Measurements from ENCODE around the gene SENP7. TPM values are rescaled to one million over a fixed set of nuclear protein-coding genes. Genes with fewer than 3 reads are reported as not detected.
A peak's percentile ranks its signal among the peaks of the same experiment; 100 is the strongest.

SENP7 gene
- total and polyA plus RNA-seq, 2 donors: 29.6 to 37.7 TPM

- WGBS: 94% methylated on average over 5 of the region's 5 CpGs
- Histone ChIP-seq H3K9me3 (ENCODE audit: control insufficient read depth in 2 of 2, insufficient read depth in 1 of 2, low read length in 1 of 2) (peaks cover 2 to 10% of the 10 kb centered on the region in 2 donors), H3K4me1 (ENCODE audit: control insufficient read depth in 2 of 2, insufficient read depth in 2 of 2, low read length in 2 of 2) (no peaks in the 10 kb centered on the region), H3K36me3 (ENCODE audit: control insufficient read depth in 2 of 2, insufficient read depth in 2 of 2, low read length in 1 of 2) (peaks cover 3 to 11% of the 10 kb centered on the region in 2 donors), H3K27ac (ENCODE audit: low read depth in 1 of 2, low read length in 1 of 2) (no peak overlapping the region), H3K4me3 (ENCODE audit: low read length in 2 of 2) (no peak overlapping the region), H3K27me3 (ENCODE audit: control insufficient read depth in 2 of 2, insufficient read depth in 1 of 2, low read length in 1 of 2) (no peaks in the 10 kb centered on the region)
- DNase-seq (ENCODE audit: low read depth in 6 of 9, low spot score in 9 of 9): no peak
Measured at GRCh38 chr3:101383156-101383575, 129.8 kb downstream of the SENP7 start.

GRCh38 chr3:101381809-101382208 is 131.2 kb downstream of the SENP7 start:
- Histone ChIP-seq H3K27me3 (ENCODE audit: control insufficient read depth in 2 of 2, insufficient read depth in 1 of 2, low read length in 1 of 2) (no peaks in the 10 kb centered on the region), H3K27ac (ENCODE audit: low read depth in 1 of 2, low read length in 1 of 2) (no peak overlapping the region), H3K4me3 (ENCODE audit: low read length in 2 of 2) (no peak overlapping the region), H3K4me1 (ENCODE audit: control insufficient read depth in 2 of 2, insufficient read depth in 2 of 2, low read length in 2 of 2) (no peaks in the 10 kb centered on the region), H3K36me3 (ENCODE audit: control insufficient read depth in 2 of 2, insufficient read depth in 2 of 2, low read length in 1 of 2) (peaks cover 0 to 4% of the 10 kb centered on the region in 2 donors), H3K9me3 (ENCODE audit: control insufficient read depth in 2 of 2, insufficient read depth in 1 of 2, low read length in 1 of 2) (peaks cover 0 to 4% of the 10 kb centered on the region in 2 donors)
- DNase-seq (ENCODE audit: low read depth in 6 of 9, low spot score in 9 of 9): peak in 1 of 9 donors; percentile 19

GRCh38 chr3:101379658-101380376 is 133.2 kb downstream of the SENP7 start:
- Histone ChIP-seq H3K36me3 (ENCODE audit: control insufficient read depth in 2 of 2, insufficient read depth in 2 of 2, low read length in 1 of 2) (peaks cover 0 to 4% of the 10 kb centered on the region in 2 donors), H3K27ac (ENCODE audit: low read depth in 1 of 2, low read length in 1 of 2) (no peak overlapping the region)
- WGBS: 77% methylated on average over 3 of the region's 3 CpGs

GRCh38 chr3:101377796-101378195 is 135.2 kb downstream of the SENP7 start:
- no peak overlapping the region for H3K4me3 ChIP-seq (ENCODE audit: low read length in 2 of 2)
- WGBS: 97% methylated on average over 3 of the region's 3 CpGs
- H3K9me3 ChIP-seq (ENCODE audit: control insufficient read depth in 2 of 2, insufficient read depth in 1 of 2, low read length in 1 of 2): no peaks in the 10 kb centered on the region
- no peaks in the 10 kb centered on the region for H3K27me3 ChIP-seq (ENCODE audit: control insufficient read depth in 2 of 2, insufficient read depth in 1 of 2, low read length in 1 of 2)
- H3K36me3 ChIP-seq (ENCODE audit: control insufficient read depth in 2 of 2, insufficient read depth in 2 of 2, low read length in 1 of 2): no peaks in the 10 kb centered on the region
- no peak for DNase-seq (ENCODE audit: low read depth in 6 of 9, low spot score in 9 of 9)
- H3K4me1 ChIP-seq (ENCODE audit: control insufficient read depth in 2 of 2, insufficient read depth in 2 of 2, low read length in 2 of 2): no peaks in the 10 kb centered on the region
- no peak overlapping the region for H3K27ac ChIP-seq (ENCODE audit: low read depth in 1 of 2, low read length in 1 of 2)

More at GRCh38 chr3:101379658-101380376, 133.2 kb downstream of the SENP7 start:
- no peaks in the 10 kb centered on the region for H3K27me3 ChIP-seq (ENCODE audit: control insufficient read depth in 2 of 2, insufficient read depth in 1 of 2, low read length in 1 of 2)
- H3K4me3 ChIP-seq (ENCODE audit: low read length in 2 of 2): no peak overlapping the region
- peak in 2 of 9 donors; percentile 11 to 28 for DNase-seq (ENCODE audit: low read depth in 6 of 9, low spot score in 9 of 9)
- no peaks in the 10 kb centered on the region for H3K4me1 ChIP-seq (ENCODE audit: control insufficient read depth in 2 of 2, insufficient read depth in 2 of 2, low read length in 2 of 2)
- H3K9me3 ChIP-seq (ENCODE audit: control insufficient read depth in 2 of 2, insufficient read depth in 1 of 2, low read length in 1 of 2): peaks cover 0 to 4% of the 10 kb centered on the region in 2 donors

GRCh38 chr3:101377209-101377608 is 135.8 kb downstream of the SENP7 start:
- DNase-seq (ENCODE audit: low read depth in 6 of 9, low spot score in 9 of 9): no peak
- H3K9me3 ChIP-seq (ENCODE audit: control insufficient read depth in 2 of 2, insufficient read depth in 1 of 2, low read length in 1 of 2): no peaks in the 10 kb centered on the region
- H3K36me3 ChIP-seq (ENCODE audit: control insufficient read depth in 2 of 2, insufficient read depth in 2 of 2, low read length in 1 of 2): no peaks in the 10 kb centered on the region
- WGBS: 97% methylated on average over 4 of the region's 4 CpGs
- H3K4me1 ChIP-seq (ENCODE audit: control insufficient read depth in 2 of 2, insufficient read depth in 2 of 2, low read length in 2 of 2): no peaks in the 10 kb centered on the region
- no peaks in the 10 kb centered on the region for H3K27me3 ChIP-seq (ENCODE audit: control insufficient read depth in 2 of 2, insufficient read depth in 1 of 2, low read length in 1 of 2)
- H3K27ac ChIP-seq (ENCODE audit: low read depth in 1 of 2, low read length in 1 of 2): no peak overlapping the region
- H3K4me3 ChIP-seq (ENCODE audit: low read length in 2 of 2): no peak overlapping the region

GRCh38 chr3:101375586-101375985 is 137.4 kb downstream of the SENP7 start:
- Histone ChIP-seq H3K27ac (ENCODE audit: low read depth in 1 of 2, low read length in 1 of 2) (no peak overlapping the region), H3K4me1 (ENCODE audit: control insufficient read depth in 2 of 2, insufficient read depth in 2 of 2, low read length in 2 of 2) (no peaks in the 10 kb centered on the region), H3K36me3 (ENCODE audit: control insufficient read depth in 2 of 2, insufficient read depth in 2 of 2, low read length in 1 of 2) (peaks cover 4 to 9% of the 10 kb centered on the region in 2 donors), H3K4me3 (ENCODE audit: low read length in 2 of 2) (no peak overlapping the region), H3K27me3 (ENCODE audit: control insufficient read depth in 2 of 2, insufficient read depth in 1 of 2, low read length in 1 of 2) (no peaks in the 10 kb centered on the region), H3K9me3 (ENCODE audit: control insufficient read depth in 2 of 2, insufficient read depth in 1 of 2, low read length in 1 of 2) (no peaks in the 10 kb centered on the region)
- no peak for DNase-seq (ENCODE audit: low read depth in 6 of 9, low spot score in 9 of 9)

GRCh38 chr3:101362406-101362805 is 150.6 kb downstream of the SENP7 start:
- H3K9me3 ChIP-seq (ENCODE audit: control insufficient read depth in 2 of 2, insufficient read depth in 1 of 2, low read length in 1 of 2): peaks cover 0 to 3% of the 10 kb centered on the region in 2 donors
- no peak for DNase-seq (ENCODE audit: low read depth in 6 of 9, low spot score in 9 of 9)
- H3K4me3 ChIP-seq (ENCODE audit: low read length in 2 of 2): no peak overlapping the region
- H3K4me1 ChIP-seq (ENCODE audit: control insufficient read depth in 2 of 2, insufficient read depth in 2 of 2, low read length in 2 of 2): no peaks in the 10 kb centered on the region
- 96% methylated on average over 2 of the region's 2 CpGs for WGBS
- H3K27ac ChIP-seq (ENCODE audit: low read depth in 1 of 2, low read length in 1 of 2): no peak overlapping the region
- peaks cover 3 to 30% of the 10 kb centered on the region in 2 donors for H3K36me3 ChIP-seq (ENCODE audit: control insufficient read depth in 2 of 2, insufficient read depth in 2 of 2, low read length in 1 of 2)
- no peaks in the 10 kb centered on the region for H3K27me3 ChIP-seq (ENCODE audit: control insufficient read depth in 2 of 2, insufficient read depth in 1 of 2, low read length in 1 of 2)

- no peak for DNase-seq (ENCODE audit: low read depth in 6 of 9, low spot score in 9 of 9)
- H3K4me3 ChIP-seq (ENCODE audit: low read length in 2 of 2): no peak overlapping the region
- peaks cover 0 to under 1% of the 10 kb centered on the region in 2 donors for H3K36me3 ChIP-seq (ENCODE audit: control insufficient read depth in 2 of 2, insufficient read depth in 2 of 2, low read length in 1 of 2)
- H3K27ac ChIP-seq (ENCODE audit: low read depth in 1 of 2, low read length in 1 of 2): no peak overlapping the region
- H3K4me1 ChIP-seq (ENCODE audit: control insufficient read depth in 2 of 2, insufficient read depth in 2 of 2, low read length in 2 of 2): no peaks in the 10 kb centered on the region
- WGBS: 95% methylated on average over 1 of the region's 1 CpG
- H3K27me3 ChIP-seq (ENCODE audit: control insufficient read depth in 2 of 2, insufficient read depth in 1 of 2, low read length in 1 of 2): no peaks in the 10 kb centered on the region
- no peaks in the 10 kb centered on the region for H3K9me3 ChIP-seq (ENCODE audit: control insufficient read depth in 2 of 2, insufficient read depth in 1 of 2, low read length in 1 of 2)
Measured at GRCh38 chr3:101351829-101352228, 161.2 kb downstream of the SENP7 start.

GRCh38 chr3:101340591-101340990 is 172.4 kb downstream of the SENP7 start:
- no peak overlapping the region for H3K4me3 ChIP-seq (ENCODE audit: low read length in 2 of 2)
- WGBS: 72% methylated on average over 2 of the region's 2 CpGs
- no peaks in the 10 kb centered on the region for H3K4me1 ChIP-seq (ENCODE audit: control insufficient read depth in 2 of 2, insufficient read depth in 2 of 2, low read length in 2 of 2)
- no peaks in the 10 kb centered on the region for H3K9me3 ChIP-seq (ENCODE audit: control insufficient read depth in 2 of 2, insufficient read depth in 1 of 2, low read length in 1 of 2)
- no peak for DNase-seq (ENCODE audit: low read depth in 6 of 9, low spot score in 9 of 9)
- H3K27me3 ChIP-seq (ENCODE audit: control insufficient read depth in 2 of 2, insufficient read depth in 1 of 2, low read length in 1 of 2): no peaks in the 10 kb centered on the region
- peaks cover 0 to 16% of the 10 kb centered on the region in 2 donors for H3K36me3 ChIP-seq (ENCODE audit: control insufficient read depth in 2 of 2, insufficient read depth in 2 of 2, low read length in 1 of 2)
- H3K27ac ChIP-seq (ENCODE audit: low read depth in 1 of 2, low read length in 1 of 2): no peak overlapping the region
